Prostate gland (tissue), 2 donors: Measurements from ENCODE around the gene MVB12B. TPM values are rescaled to one million over a fixed set of nuclear protein-coding genes. Genes with fewer than 3 reads are reported as not detected.

ENCODE experiments used
- DNase-seq: peaks from one replicate; pipeline ENCODE4 v3.0.0-alpha.2; 2019; ENCODE audit warnings: low spot score
- H3K27ac ChIP-seq, 2 donors: fragments of 200-600 bp; sonication (generic); 2 replicates each; pipeline ENCODE4 v1.5.1; 2017 to 2019
- H3K27me3 ChIP-seq: fragments of 200-600 bp; sonication (generic); replicated peaks from 2 replicates; pipeline ENCODE4 v1.5.1; 2019; ENCODE audit not compliant: insufficient read depth
- H3K36me3 ChIP-seq, 2 donors: fragments of 200-600 bp; sonication (generic); 1 replicate in 1 of 2; 2 replicates in 1 of 2; pipeline versions ENCODE4 v1.5.1 to v1.8.1; 2017 to 2019
- H3K4me1 ChIP-seq: fragments of 200-600 bp; sonication (generic); replicated peaks from 2 replicates; pipeline ENCODE4 v1.5.1; 2019
- H3K4me3 ChIP-seq, 2 donors: fragments of 200-600 bp; sonication (generic); 2 replicates each; pipeline ENCODE4 v1.5.1; 2017 to 2019
- H3K9me3 ChIP-seq: fragments of 200-600 bp; sonication (generic); 2 replicates; pipeline ENCODE4 v1.5.1; 2017
- CTCF ChIP-seq, 4 experiments: fragments of 200-600 bp in 2 of 4; fragments of 450-650 bp in 2 of 4; sonication (generic) in 2 of 4; IDR thresholded peaks; 1 replicate in 3 of 4; 2 replicates in 1 of 4; pipeline ENCODE4 v1.5.1; 2016 to 2019; ENCODE audit warnings: antibody characterized with exemption in 4 of 4, mild to moderate bottlenecking in 2 of 4, moderate library complexity in 2 of 4
- POLR2A ChIP-seq: fragments of 450-650 bp; IDR thresholded peaks from one replicate; pipeline ENCODE4 v1.6.1; 2016; ENCODE audit warnings: antibody characterized with exemption, mild to moderate bottlenecking
- POLR2AphosphoS5 ChIP-seq: sonication (generic); formaldehyde crosslinking; IDR thresholded peaks from one replicate; pipeline ENCODE4 v1.6.1; 2017; ENCODE audit warnings: antibody characterized with exemption
- WGBS: methylation state at CpG from one replicate; pipeline ENCODE4 v1.1.5; 2018; 5-methylcytosine and 5-hydroxymethylcytosine counted together
- intact Hi-C: fragments of 100-400 bp; cut with DNase I; formaldehyde crosslinking; loops from one replicate; pipeline ENCODE4 v1.14.2; 2022
- total RNA-seq, 2 donors: library from RNA; depleted of rRNA; stranded (reverse); fragments of >200 nt; gene quantifications; one replicate each; pipeline ENCODE4 v1.1.0, GENCODE V29; 2016

Gene MVB12B
- total RNA-seq, 2 donors from 2014 or later = 17.3 to 28.4 TPM

- WGBS = 96% methylated on average over 2 of the region's 2 CpGs
- TF ChIP-seq POLR2A (no peak), CTCF (IDR thresholded peaks at IDR 0.05) (no peak), POLR2AphosphoS5 (no peak)
- no peak for DNase-seq
- Histone ChIP-seq H3K4me3 (no peak overlapping the region), H3K36me3 (no peaks in the 10 kb centered on the region), H3K9me3 (no peaks in the 10 kb centered on the region), H3K27ac (no peak overlapping the region), H3K4me1 (no peaks in the 10 kb centered on the region), H3K27me3 (no peaks in the 10 kb centered on the region)
- intact Hi-C loops = no loop called here
Measured at GRCh38 chr9:126437701-126438100, 111.1 kb downstream of the MVB12B start.

- TF ChIP-seq POLR2AphosphoS5 (no peak), POLR2A (no peak), CTCF (IDR thresholded peaks at IDR 0.05) (no peak)
- no peaks in the 10 kb centered on the region for H3K4me1 ChIP-seq
- intact Hi-C loops = no loop called here
- no peak overlapping the region for H3K4me3 ChIP-seq
- WGBS = 87% methylated on average over 13 of the region's 13 CpGs
- H3K27me3 ChIP-seq = no peaks in the 10 kb centered on the region
- no peak overlapping the region for H3K27ac ChIP-seq
- DNase-seq = no peak
- H3K9me3 ChIP-seq = no peaks in the 10 kb centered on the region
- H3K36me3 ChIP-seq = no peaks in the 10 kb centered on the region
Measured at GRCh38 chr9:126438741-126439401, 112.2 kb downstream of the MVB12B start.

- Histone ChIP-seq H3K4me1 (no peaks in the 10 kb centered on the region), H3K36me3 (no peaks in the 10 kb centered on the region), H3K27ac (no peak overlapping the region), H3K9me3 (no peaks in the 10 kb centered on the region), H3K4me3 (no peak overlapping the region), H3K27me3 (no peaks in the 10 kb centered on the region)
- 74% methylated on average over 5 of the region's 5 CpGs for WGBS
- DNase-seq = no peak
- intact Hi-C loops = no loop called here
- TF ChIP-seq POLR2A = no peak
- TF ChIP-seq POLR2AphosphoS5 = no peak
- TF ChIP-seq CTCF (IDR thresholded peaks at IDR 0.05) = no peak
Measured at GRCh38 chr9:126439402-126439765, 112.8 kb downstream of the MVB12B start.

GRCh38 chr9:126439883-126440653 lies 113.4 kb downstream of the MVB12B start:
- DNase-seq = no peak
- no peaks in the 10 kb centered on the region for H3K9me3 ChIP-seq
- H3K4me3 ChIP-seq = no peak overlapping the region
- H3K4me1 ChIP-seq = no peaks in the 10 kb centered on the region
- H3K36me3 ChIP-seq = no peaks in the 10 kb centered on the region
- H3K27me3 ChIP-seq = no peaks in the 10 kb centered on the region
- intact Hi-C loops = no loop called here
- H3K27ac ChIP-seq = no peak overlapping the region
- no peak for TF ChIP-seq POLR2A
- no peak for TF ChIP-seq CTCF (IDR thresholded peaks at IDR 0.05)
- 76% methylated on average over 16 of the region's 16 CpGs for WGBS

- H3K36me3 ChIP-seq = no peaks in the 10 kb centered on the region
- TF ChIP-seq POLR2AphosphoS5 (no peak), POLR2A (no peak), CTCF (IDR thresholded peaks at IDR 0.05) (no peak)
- intact Hi-C loops = no loop called here
- no peaks in the 10 kb centered on the region for H3K27me3 ChIP-seq
- H3K4me1 ChIP-seq = no peaks in the 10 kb centered on the region
- DNase-seq = no peak
- H3K9me3 ChIP-seq = no peaks in the 10 kb centered on the region
- H3K27ac ChIP-seq = no peak overlapping the region
- 86% methylated on average over 11 of the region's 11 CpGs for WGBS
- H3K4me3 ChIP-seq = no peak overlapping the region
Measured at GRCh38 chr9:126440940-126441339, 114.3 kb downstream of the MVB12B start.
